HG03565 (cell line): ENCODE measurements around the gene CAMK2D.
A peak's percentile ranks its signal among the peaks of the same experiment; 100 is the strongest.
"Not testable (repeated sequence)": the region's sequence is repeated elsewhere in the genome, so short reads cannot be mapped to it uniquely, and the experiment has no call there.

Source experiments
- ATAC-seq: cut with Tn5 transposase; IDR thresholded peaks from one replicate; pipeline ENCODE4 v1.9.1; 2021; ENCODE audit warnings: mild to moderate bottlenecking, moderate library complexity; ENCODE audit not compliant: unreplicated experiment

Gene CAMK2D

GRCh38 chr4:113687067-113687718, 74.3 kb downstream of the CAMK2D start:
- no peak for ATAC-seq

- ATAC-seq, result not testable (repeated sequence)
Observed at GRCh38 chr4:113685157-113685556, 76.4 kb downstream of the CAMK2D start.

GRCh38 chr4:113684534-113685091, 76.9 kb downstream of the CAMK2D start:
- no peak for ATAC-seq

GRCh38 chr4:113682730-113683537, 78.6 kb downstream of the CAMK2D start:
- peak; percentile 98 for ATAC-seq

GRCh38 chr4:113678641-113679040, 82.9 kb downstream of the CAMK2D start:
- ATAC-seq, result no peak

- no peak for ATAC-seq
Observed at GRCh38 chr4:113677325-113677724, 84.2 kb downstream of the CAMK2D start.

- no peak for ATAC-seq
Observed at GRCh38 chr4:113675731-113676697, 85.5 kb downstream of the CAMK2D start.

- no peak for ATAC-seq
Observed at GRCh38 chr4:113674733-113675132, 86.8 kb downstream of the CAMK2D start.

GRCh38 chr4:113674251-113674650, 87.3 kb downstream of the CAMK2D start:
- ATAC-seq, result no peak

GRCh38 chr4:113673450-113673849, 88.1 kb downstream of the CAMK2D start:
- ATAC-seq, result peak; percentile 93

- no peak for ATAC-seq
Observed at GRCh38 chr4:113666386-113667114, 95.0 kb downstream of the CAMK2D start.

- no peak for ATAC-seq
Observed at GRCh38 chr4:113665036-113665435, 96.5 kb downstream of the CAMK2D start.

GRCh38 chr4:113662581-113662980, 99.0 kb downstream of the CAMK2D start:
- no peak for ATAC-seq

GRCh38 chr4:113659127-113659526, 102.4 kb downstream of the CAMK2D start:
- no peak for ATAC-seq

GRCh38 chr4:113657586-113658233, 103.8 kb downstream of the CAMK2D start:
- no peak for ATAC-seq

- no peak for ATAC-seq
Observed at GRCh38 chr4:113653871-113654270, 107.7 kb downstream of the CAMK2D start.

GRCh38 chr4:113646442-113646822, 115.1 kb downstream of the CAMK2D start:
- ATAC-seq, result no peak

- no peak for ATAC-seq
Observed at GRCh38 chr4:113645771-113646441, 115.6 kb downstream of the CAMK2D start.

GRCh38 chr4:113645288-113645687, 116.2 kb downstream of the CAMK2D start:
- ATAC-seq, result no peak
